SU-DHL-6 (cell line): ENCODE measurements around the gene VEGFB.

Source experiments
- H2AFZ ChIP-seq: fragments of 200-600 bp; sonication (generic); 2 replicates; pipeline ENCODE4 v1.6.1; 2014; ENCODE audit warnings: low read depth, mild to moderate bottlenecking, moderate library complexity, mixed read lengths, antibody characterized with exemption, low read length; ENCODE audit not compliant: severe bottlenecking
- H3F3A ChIP-seq: fragments of 200-600 bp; shearing (Covaris generic); 2 replicates; pipeline ENCODE4 v1.6.0; 2016; ENCODE audit warnings: antibody characterized with exemption, mild to moderate bottlenecking; ENCODE audit not compliant: insufficient read depth
- H3K27ac ChIP-seq: fragments of 200-600 bp; sonication (generic); 2 replicates; pipeline ENCODE4 v1.5.1; 2016; ENCODE audit warnings: low read depth, mild to moderate bottlenecking, low read length, moderate library complexity, mixed read lengths
- H3K27me3 ChIP-seq: fragments of 200-600 bp; sonication (generic), shearing (Covaris generic); 2 replicates; pipeline ENCODE4 v1.6.0; 2014; ENCODE audit warnings: mild to moderate bottlenecking, low read length
- H3K36me3 ChIP-seq: fragments of 200-600 bp; sonication (generic); 2 replicates; pipeline ENCODE4 v1.6.1; 2014; ENCODE audit warnings: mild to moderate bottlenecking, low read length, mixed read lengths
- H3K4me2 ChIP-seq: fragments of 300-600, 200-600 bp; shearing (Covaris generic), sonication (generic); 2 replicates; pipeline ENCODE4 v1.6.0; 2014; ENCODE audit warnings: low read length, low read depth, mild to moderate bottlenecking; ENCODE audit not compliant: poor library complexity, severe bottlenecking
- H3K4me3 ChIP-seq: fragments of 200-600 bp; sonication (generic); 2 replicates; pipeline ENCODE4 v1.5.1; 2014; ENCODE audit warnings: antibody characterized with exemption, low read length, mild to moderate bottlenecking, mixed read lengths; ENCODE audit not compliant: insufficient read depth, poor library complexity, severe bottlenecking
- H3K79me2 ChIP-seq: fragments of 200-600 bp; sonication (generic); 2 replicates; pipeline ENCODE4 v1.6.1; 2014; ENCODE audit warnings: mild to moderate bottlenecking, low read length, moderate library complexity; ENCODE audit not compliant: insufficient read depth
- H3K9ac ChIP-seq: fragments of 200-600 bp; sonication (generic); 2 replicates; pipeline ENCODE4 v1.7.0; 2014; ENCODE audit warnings: mild to moderate bottlenecking, low read length
- H3K9me2 ChIP-seq: fragments of 200-600 bp; sonication (generic); replicated peaks from 2 replicates; pipeline ENCODE4 v1.6.1; 2014; ENCODE audit warnings: low read length; ENCODE audit not compliant: insufficient read depth
- H3K9me3 ChIP-seq: fragments of 200-600 bp; sonication (generic); 2 replicates; pipeline ENCODE4 v1.6.1; 2014; ENCODE audit warnings: low read length, mixed read lengths; ENCODE audit not compliant: insufficient read depth
- H4K20me1 ChIP-seq: fragments of 200-600 bp; sonication (generic); 2 replicates; pipeline ENCODE4 v1.6.1; 2014; ENCODE audit warnings: low read depth, mild to moderate bottlenecking, antibody characterized with exemption, low read length, moderate library complexity, mixed read lengths
- EZH2phosphoT487 ChIP-seq: fragments of 200-600 bp; sonication (generic), shearing (Covaris generic); conservative IDR thresholded peaks from 2 replicates; pipeline ENCODE4 v1.6.1; 2018; ENCODE audit warnings: mild to moderate bottlenecking, antibody characterized with exemption, low read length, moderate library complexity, mixed read lengths
- TF ChIP-seq, protein P1 (sequence below): fragments of 200-600 bp; sonication (generic); IDR thresholded peaks from one replicate; pipeline ENCODE4 v1.5.1; 2017; ENCODE audit warnings: antibody characterized with exemption, mild to moderate bottlenecking, low read length, moderate library complexity; ENCODE audit not compliant: insufficient read depth, poor library complexity, severe bottlenecking

The VEGFB gene

DNA sequence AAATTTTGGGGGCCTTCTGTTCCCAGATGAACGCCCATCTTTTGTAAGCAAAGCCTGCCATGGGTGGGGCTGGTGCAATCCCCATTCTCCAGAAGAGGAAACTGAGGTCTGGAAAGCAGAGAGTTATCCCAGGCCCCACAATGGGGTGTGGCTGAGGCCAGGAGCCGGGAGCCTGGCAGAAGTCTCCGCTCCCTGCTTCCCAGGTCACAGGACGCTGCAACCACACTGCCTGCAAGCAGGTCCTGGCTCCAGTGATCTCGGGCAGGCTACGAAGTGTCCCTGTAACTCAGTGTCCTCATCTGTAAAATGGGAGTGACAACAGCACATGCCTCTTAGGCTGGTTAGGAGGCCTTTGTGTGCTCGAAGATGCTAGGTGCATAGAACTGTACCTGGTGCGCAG lies 18.7 kb downstream of the VEGFB start:
- Histone ChIP-seq H3K9ac (no peak overlapping the region), H3K9me2 (no peaks in the 10 kb centered on the region), H3K4me2 (peak overlapping the region; percentile 97), H3K4me3 (no peak overlapping the region), H3K27ac (peak overlapping the region; percentile 21; the same call in 1 of the 2 replicates), H4K20me1 (no peaks in the 10 kb centered on the region), H3K9me3 (no peaks in the 10 kb centered on the region), H3K79me2 (peaks cover 9% of the 10 kb centered on the region; the same call in 1 of the 2 replicates), H3F3A (peaks cover 4% of the 10 kb centered on the region; the same call in 1 of the 2 replicates), H2AFZ (no peak overlapping the region), H3K27me3 (no peaks in the 10 kb centered on the region), H3K36me3 (no peaks in the 10 kb centered on the region)
- TF ChIP-seq EZH2phosphoT487 = no peak
- TF ChIP-seq, protein P1, sequence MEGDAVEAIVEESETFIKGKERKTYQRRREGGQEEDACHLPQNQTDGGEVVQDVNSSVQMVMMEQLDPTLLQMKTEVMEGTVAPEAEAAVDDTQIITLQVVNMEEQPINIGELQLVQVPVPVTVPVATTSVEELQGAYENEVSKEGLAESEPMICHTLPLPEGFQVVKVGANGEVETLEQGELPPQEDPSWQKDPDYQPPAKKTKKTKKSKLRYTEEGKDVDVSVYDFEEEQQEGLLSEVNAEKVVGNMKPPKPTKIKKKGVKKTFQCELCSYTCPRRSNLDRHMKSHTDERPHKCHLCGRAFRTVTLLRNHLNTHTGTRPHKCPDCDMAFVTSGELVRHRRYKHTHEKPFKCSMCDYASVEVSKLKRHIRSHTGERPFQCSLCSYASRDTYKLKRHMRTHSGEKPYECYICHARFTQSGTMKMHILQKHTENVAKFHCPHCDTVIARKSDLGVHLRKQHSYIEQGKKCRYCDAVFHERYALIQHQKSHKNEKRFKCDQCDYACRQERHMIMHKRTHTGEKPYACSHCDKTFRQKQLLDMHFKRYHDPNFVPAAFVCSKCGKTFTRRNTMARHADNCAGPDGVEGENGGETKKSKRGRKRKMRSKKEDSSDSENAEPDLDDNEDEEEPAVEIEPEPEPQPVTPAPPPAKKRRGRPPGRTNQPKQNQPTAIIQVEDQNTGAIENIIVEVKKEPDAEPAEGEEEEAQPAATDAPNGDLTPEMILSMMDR = no peak

DNA sequence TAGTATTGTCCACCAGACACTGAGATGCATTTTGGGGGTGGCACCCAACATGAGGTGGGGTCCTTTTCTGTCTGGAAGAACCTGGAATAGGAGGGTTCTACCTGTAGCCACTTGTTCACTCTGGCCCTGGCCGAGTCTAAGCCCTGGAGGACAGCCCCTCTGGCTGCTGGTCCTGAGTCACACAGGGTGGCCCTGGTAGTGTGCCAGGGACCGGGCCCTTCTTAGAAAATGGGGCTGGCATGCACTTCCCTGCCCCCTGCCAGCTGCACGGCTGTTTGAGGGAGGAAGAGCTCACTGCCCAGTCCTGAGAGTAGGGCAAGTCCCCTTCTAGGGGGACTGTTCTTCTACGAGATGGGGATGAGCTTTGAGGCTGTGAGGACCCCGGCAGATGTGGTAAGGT lies 19.1 kb downstream of the VEGFB start:
- no peak overlapping the region for H3K9ac ChIP-seq
- H3K4me2 ChIP-seq = no peak overlapping the region
- H3K9me3 ChIP-seq = no peaks in the 10 kb centered on the region
- 0 out of 2 replicates have a peak, but pooled peaks cover 3% of the 10 kb centered on the region for H3F3A ChIP-seq
- H2AFZ ChIP-seq = no peak overlapping the region
- no peaks in the 10 kb centered on the region for H3K9me2 ChIP-seq
- no peak overlapping the region for H3K27ac ChIP-seq
- H3K27me3 ChIP-seq = no peaks in the 10 kb centered on the region
- peaks cover 9% of the 10 kb centered on the region; the same call in 1 of the 2 replicates for H3K79me2 ChIP-seq
- no peaks in the 10 kb centered on the region for H3K36me3 ChIP-seq
- TF ChIP-seq, protein P1 = no peak
- TF ChIP-seq EZH2phosphoT487 = no peak
- no peaks in the 10 kb centered on the region for H4K20me1 ChIP-seq
- H3K4me3 ChIP-seq = no peak overlapping the region

DNA sequence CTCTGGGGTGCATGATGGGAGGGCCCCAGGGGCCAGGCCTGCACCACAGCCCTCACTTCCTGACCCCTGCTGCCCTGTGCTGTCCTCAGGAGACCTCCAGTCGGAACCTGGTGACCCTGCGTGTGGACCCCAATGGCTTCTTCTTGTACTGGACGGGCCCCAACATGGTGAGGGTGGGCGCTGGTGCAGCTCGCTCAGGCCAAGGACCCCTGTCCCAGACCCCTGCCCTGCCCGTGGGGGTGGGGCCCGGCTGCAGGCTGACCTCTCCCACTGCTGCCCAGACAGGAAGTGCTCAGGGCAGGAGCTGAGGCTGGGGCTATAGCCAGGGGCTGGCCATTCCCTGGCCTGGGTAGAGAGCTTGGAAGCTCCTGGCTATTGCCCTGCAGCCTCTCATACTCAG lies 19.9 kb downstream of the VEGFB start:
- no peaks in the 10 kb centered on the region for H3K9me3 ChIP-seq
- H3K79me2 ChIP-seq = peaks cover 9% of the 10 kb centered on the region; the same call in 1 of the 2 replicates
- H2AFZ ChIP-seq = no peak overlapping the region
- H3K27ac ChIP-seq = no peak overlapping the region
- no peaks in the 10 kb centered on the region for H3K9me2 ChIP-seq
- no peak overlapping the region for H3K4me2 ChIP-seq
- no peak overlapping the region for H3K9ac ChIP-seq
- H3K36me3 ChIP-seq = no peaks in the 10 kb centered on the region
- H4K20me1 ChIP-seq = no peaks in the 10 kb centered on the region
- TF ChIP-seq EZH2phosphoT487 = no peak
- TF ChIP-seq, protein P1 = no peak
- no peaks in the 10 kb centered on the region for H3K27me3 ChIP-seq
- H3F3A ChIP-seq = 0 out of 2 replicates have a peak, but pooled peaks cover 3% of the 10 kb centered on the region
- no peak overlapping the region for H3K4me3 ChIP-seq
